WERI-Rb-1 (cell line): ENCODE results near the gene LSM7.

Experiments used
- DNase-seq: peaks from one replicate; pipeline ENCODE4 v3.0.0-alpha.2; 2020
- H3K27ac ChIP-seq: fragments of 250-450 bp; sonication (Bioruptor Pico); 2 replicates; pipeline ENCODE4 v1.5.1; 2020; ENCODE audit warnings: mild to moderate bottlenecking, moderate library complexity
- H3K27me3 ChIP-seq: fragments of 250-450 bp; sonication (Bioruptor Pico); 2 replicates; pipeline ENCODE4 v1.5.1; 2021; ENCODE audit warnings: mild to moderate bottlenecking, low read depth, moderate library complexity; ENCODE audit not compliant: insufficient read depth, severe bottlenecking
- H3K36me3 ChIP-seq: fragments of 250-450 bp; sonication (Bioruptor Pico); 2 replicates; pipeline ENCODE4 v1.5.1; 2020; ENCODE audit warnings: mild to moderate bottlenecking, moderate library complexity
- H3K4me3 ChIP-seq: 2 replicates; pipeline ENCODE4 v1.5.1; 2011; ENCODE audit warnings: low read depth, mild to moderate bottlenecking, control low read depth, low read length
- H3K9me3 ChIP-seq: fragments of 250-450 bp; sonication (Bioruptor Pico); 2 replicates; pipeline ENCODE4 v1.5.1; 2021; ENCODE audit warnings: mild to moderate bottlenecking, moderate library complexity; ENCODE audit not compliant: severe bottlenecking
- CTCF ChIP-seq: IDR thresholded peaks from 2 replicates; pipeline ENCODE4 v1.5.1; 2011; ENCODE audit warnings: low read depth, mild to moderate bottlenecking, control low read depth, inconsistent platforms, low read length

The LSM7 gene

GRCh38 chr19:2336528-2337328, 8.3 kb upstream of the LSM7 start:
- DNase-seq = no peak
- Histone ChIP-seq H3K36me3 (peaks cover 40% of the 10 kb centered on the region), H3K27ac (no peak overlapping the region), H3K4me3 (no peak overlapping the region), H3K9me3 (no peaks in the 10 kb centered on the region), H3K27me3 (no peaks in the 10 kb centered on the region)
- no peak for TF ChIP-seq CTCF

GRCh38 chr19:2335848-2336247, 7.5 kb upstream of the LSM7 start:
- peaks cover 35% of the 10 kb centered on the region for H3K36me3 ChIP-seq
- TF ChIP-seq CTCF = no peak
- no peak overlapping the region for H3K4me3 ChIP-seq
- no peak for DNase-seq
- H3K9me3 ChIP-seq = no peaks in the 10 kb centered on the region
- H3K27me3 ChIP-seq = no peaks in the 10 kb centered on the region
- H3K27ac ChIP-seq = no peak overlapping the region

GRCh38 chr19:2334986-2335846, 6.8 kb upstream of the LSM7 start:
- no peak overlapping the region for H3K4me3 ChIP-seq
- H3K27me3 ChIP-seq = no peaks in the 10 kb centered on the region
- H3K9me3 ChIP-seq = no peaks in the 10 kb centered on the region
- no peak for DNase-seq
- no peak for TF ChIP-seq CTCF
- no peak overlapping the region for H3K27ac ChIP-seq
- H3K36me3 ChIP-seq = peaks cover 33% of the 10 kb centered on the region

GRCh38 chr19:2334426-2334825, 6.0 kb upstream of the LSM7 start:
- Histone ChIP-seq H3K36me3 (peaks cover 26% of the 10 kb centered on the region), H3K27ac (no peak overlapping the region), H3K27me3 (no peaks in the 10 kb centered on the region), H3K4me3 (no peak overlapping the region), H3K9me3 (no peaks in the 10 kb centered on the region)
- no peak for DNase-seq
- no peak for TF ChIP-seq CTCF

- DNase-seq = peak; percentile 43
- H3K27me3 ChIP-seq = no peaks in the 10 kb centered on the region
- no peak overlapping the region for H3K4me3 ChIP-seq
- peak overlapping the region; percentile 39 for H3K27ac ChIP-seq
- H3K36me3 ChIP-seq = peaks cover 22% of the 10 kb centered on the region
- TF ChIP-seq CTCF = peak; percentile 75
- no peaks in the 10 kb centered on the region for H3K9me3 ChIP-seq
Observed at GRCh38 chr19:2333807-2334211, 5.4 kb upstream of the LSM7 start.
